H9 (cell line): Measurements from ENCODE around the gene ATXN3L. TPM values are rescaled to one million over a fixed set of nuclear protein-coding genes. Genes with fewer than 3 reads are reported as not detected.

Experiments used
- DNase-seq: peaks from one replicate; pipeline ENCODE4 v3.0.0-alpha.2; 2017
- H2AFZ ChIP-seq: one replicate; pipeline ENCODE4 v1.6.1; 2013; ENCODE audit warnings: mild to moderate bottlenecking, low read length, control low read depth, moderate library complexity
- H2AK5ac ChIP-seq: 2 replicates; pipeline ENCODE4 v1.6.1; 2013; ENCODE audit warnings: low read length, control low read depth, mixed read lengths; ENCODE audit not compliant: insufficient read length
- H2BK120ac ChIP-seq: one replicate; pipeline ENCODE4 v1.6.1; 2013; ENCODE audit warnings: low read depth, mild to moderate bottlenecking, low read length, control low read depth, inconsistent platforms; ENCODE audit not compliant: poor library complexity, severe bottlenecking
- H2BK12ac ChIP-seq: 2 replicates; pipeline ENCODE4 v1.6.1; 2013; ENCODE audit warnings: low read length, control low read depth, mixed read lengths, low read depth; ENCODE audit not compliant: insufficient read length
- H2BK15ac ChIP-seq: 2 replicates; pipeline ENCODE4 v1.6.1; 2013; ENCODE audit warnings: low read depth, low read length, control low read depth
- H2BK20ac ChIP-seq: one replicate; pipeline ENCODE4 v1.6.1; 2013; ENCODE audit warnings: low read depth, mild to moderate bottlenecking, low read length, control low read depth, inconsistent platforms; ENCODE audit not compliant: poor library complexity, severe bottlenecking
- H2BK5ac ChIP-seq: 2 replicates; pipeline ENCODE4 v1.6.1; 2013; ENCODE audit warnings: low read length, control low read depth, mixed read lengths; ENCODE audit not compliant: insufficient read length
- H3K14ac ChIP-seq: 2 replicates; pipeline ENCODE4 v1.6.1; 2013; ENCODE audit warnings: low read length, control low read depth; ENCODE audit not compliant: insufficient read depth
- H3K18ac ChIP-seq: 2 replicates; pipeline ENCODE4 v1.6.1; 2013; ENCODE audit warnings: low read depth, mild to moderate bottlenecking, mixed read lengths, low read length, control low read depth; ENCODE audit not compliant: insufficient read length
- H3K23ac ChIP-seq: 2 replicates; pipeline ENCODE4 v1.6.1; 2013; ENCODE audit warnings: low read length, control low read depth, mixed read lengths, low read depth; ENCODE audit not compliant: insufficient read length
- H3K23me2 ChIP-seq: 2 replicates; pipeline ENCODE4 v1.6.1; 2013; ENCODE audit warnings: low read depth, mild to moderate bottlenecking, mixed read lengths, low read length, control low read depth; ENCODE audit not compliant: insufficient read length, poor library complexity, severe bottlenecking
- H3K27ac ChIP-seq: 2 replicates; pipeline ENCODE4 v1.5.1; 2013; ENCODE audit warnings: low read length, control low read depth, mixed read lengths, low read depth; ENCODE audit not compliant: insufficient read length
- H3K27me3 ChIP-seq: 2 replicates; pipeline ENCODE4 v1.6.1; 2013; ENCODE audit warnings: low read length, control low read depth, inconsistent platforms; ENCODE audit not compliant: insufficient read depth
- H3K4ac ChIP-seq: 2 replicates; pipeline ENCODE4 v1.6.1; 2013; ENCODE audit warnings: low read depth, mild to moderate bottlenecking, control low read depth, inconsistent platforms, low read length, moderate library complexity
- H3K4me1 ChIP-seq: 2 replicates; pipeline ENCODE4 v1.6.1; 2013; ENCODE audit warnings: low read length, control low read depth, inconsistent platforms; ENCODE audit not compliant: insufficient read depth
- H3K4me2 ChIP-seq: 2 replicates; pipeline ENCODE4 v1.6.1; 2013; ENCODE audit warnings: low read length, control low read depth, mixed read lengths; ENCODE audit not compliant: insufficient read length, insufficient read depth
- H3K56ac ChIP-seq: 2 replicates; pipeline ENCODE4 v1.6.1; 2013; ENCODE audit warnings: low read depth, mild to moderate bottlenecking, mixed read lengths, low read length, control low read depth; ENCODE audit not compliant: insufficient read length
- H3K79me1 ChIP-seq: 2 replicates; pipeline ENCODE4 v1.6.1; 2013; ENCODE audit warnings: low read depth, mild to moderate bottlenecking, moderate library complexity, low read length, control low read depth, inconsistent platforms; ENCODE audit not compliant: insufficient read depth, poor library complexity, severe bottlenecking
- H3K79me2 ChIP-seq: 2 replicates; pipeline ENCODE4 v1.6.1; 2013; ENCODE audit warnings: low read length, control low read depth, inconsistent platforms; ENCODE audit not compliant: insufficient read depth
- H3K9ac ChIP-seq: 2 replicates; pipeline ENCODE4 v1.6.1; 2013; ENCODE audit warnings: low read length, control low read depth, mixed read lengths; ENCODE audit not compliant: insufficient read length; ENCODE audit errors: extremely low read depth
- H3K9me3 ChIP-seq: one replicate; pipeline ENCODE4 v1.6.1; 2013; ENCODE audit warnings: low read depth, low read length, inconsistent platforms; ENCODE audit not compliant: control insufficient read depth
- H3T11ph ChIP-seq: one replicate; pipeline ENCODE4 v1.6.1; 2013; ENCODE audit warnings: mild to moderate bottlenecking, low read length, control low read depth, inconsistent platforms
- H4K20me1 ChIP-seq: one replicate; pipeline ENCODE4 v1.6.1; 2013; ENCODE audit not compliant: control insufficient read depth, insufficient read length, insufficient read depth
- H4K5ac ChIP-seq: 2 replicates; pipeline ENCODE4 v1.6.1; 2013; ENCODE audit warnings: low read depth, mild to moderate bottlenecking, mixed read lengths, low read length, control low read depth; ENCODE audit not compliant: insufficient read length
- H4K8ac ChIP-seq: replicated peaks from 2 replicates; pipeline ENCODE4 v1.6.1; 2013; ENCODE audit warnings: low read length, control low read depth, mixed read lengths, low read depth; ENCODE audit not compliant: insufficient read length
- H4K91ac ChIP-seq: 2 replicates; pipeline ENCODE4 v1.6.1; 2013; ENCODE audit warnings: low read depth, mild to moderate bottlenecking, moderate library complexity, mixed read lengths, low read length, control low read depth; ENCODE audit not compliant: insufficient read length
- H3K27ac Mint-ChIP-seq, 3 experiments: 2 replicates in 2 of 3; 3 replicates in 1 of 3; pipeline ENCODE4 v1.8.0; 2020 to 2021; ENCODE audit warnings: mixed read lengths in 3 of 3, mild to moderate bottlenecking in 1 of 3, moderate library complexity in 1 of 3
- H3K27me3 Mint-ChIP-seq: 2 replicates; pipeline ENCODE4 v1.8.0; 2021; ENCODE audit warnings: low read depth, mild to moderate bottlenecking, moderate library complexity, mixed read lengths
- H3K36me3 Mint-ChIP-seq, 3 experiments: 2 replicates in 2 of 3; 3 replicates in 1 of 3; pipeline ENCODE4 v1.8.0; 2020 to 2021; ENCODE audit warnings: low read depth in 3 of 3, mixed read lengths in 3 of 3; ENCODE audit not compliant: insufficient read depth in 1 of 3
- H3K4me1 Mint-ChIP-seq, 2 experiments: 2 replicates each; pipeline ENCODE4 v1.8.0; 2020; ENCODE audit warnings: mixed read lengths in 2 of 2
- H3K4me3 Mint-ChIP-seq, 2 experiments: 2 replicates in 1 of 2; 3 replicates in 1 of 2; pipeline ENCODE4 v1.8.0; 2020 to 2021; ENCODE audit warnings: mild to moderate bottlenecking in 2 of 2, mixed read lengths in 2 of 2, moderate library complexity in 1 of 2
- H3K9me3 Mint-ChIP-seq, 2 experiments: 2 replicates in 1 of 2; 3 replicates in 1 of 2; pipeline ENCODE4 v1.8.0; 2020; ENCODE audit warnings: mild to moderate bottlenecking in 2 of 2, mixed read lengths in 2 of 2, moderate library complexity in 1 of 2
- WGBS: extraction: QIAGEN DNeasy Blood & Tissue Kit; methylation state at CpG from one replicate; pipeline ENCODE4 v1.1.7; 2013; ENCODE audit warnings: missing lambda C conversion rate, low lambda C conversion rate, mixed read lengths; ENCODE audit not compliant: insufficient read length; ENCODE audit errors: extremely low coverage; 5-methylcytosine and 5-hydroxymethylcytosine counted together
- total RNA-seq: library from RNA; stranded (reverse); gene quantifications from 2 replicates; pipeline ENCODE4 v1.2.1, GENCODE V29; 2021
- TF ChIP-seq, protein P1 (sequence below): fragments of 200-600 bp; sonication (generic); conservative IDR thresholded peaks from 3 replicates; pipeline ENCODE4 v1.8.0; 2021; ENCODE audit warnings: antibody characterized with exemption, mild to moderate bottlenecking

Gene ATXN3L
- total RNA-seq, 1 experiment from 2014 or later, result not detected

DNA sequence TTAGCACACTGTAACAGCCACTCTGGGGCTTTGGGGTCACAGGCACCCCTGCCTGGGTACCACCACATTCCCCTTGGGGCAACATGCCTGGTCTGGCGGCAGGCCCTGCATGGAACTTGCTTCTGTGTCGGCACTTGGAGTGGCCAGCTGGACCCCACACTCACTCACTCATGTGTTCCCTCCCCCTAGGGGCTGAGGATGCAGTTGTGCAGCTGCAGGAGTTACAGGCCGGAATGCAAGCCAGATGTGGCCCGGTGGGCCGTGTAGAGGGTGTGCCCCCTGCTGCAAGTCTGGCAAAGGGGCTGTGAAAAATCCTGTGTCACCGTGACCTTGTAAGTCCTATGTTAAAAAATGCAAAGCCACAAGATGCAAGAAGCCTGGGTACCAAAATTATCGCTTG, 34.2 kb downstream of the ATXN3L start:
- H3K36me3 Mint-ChIP-seq, result peaks cover 23 to 42% (median 24%) of the 10 kb centered on the region in 3 experiments
- Histone ChIP-seq H3T11ph (no peak overlapping the region), H3K4me1 (peaks cover 2% of the 10 kb centered on the region; the same call in 1 of the 2 replicates), H3K56ac (no peak overlapping the region), H3K27me3 (no peaks in the 10 kb centered on the region), H3K9me3 (peaks cover 36% of the 10 kb centered on the region), H2BK12ac (no peak overlapping the region), H4K5ac (no peak overlapping the region), H3K23ac (no peak overlapping the region), H2BK5ac (no peak overlapping the region), H3K23me2 (no peaks in the 10 kb centered on the region), H3K79me1 (no peaks in the 10 kb centered on the region), H3K14ac (no peak overlapping the region), H2BK20ac (no peak overlapping the region), H3K79me2 (no peaks in the 10 kb centered on the region), H3K18ac (no peak overlapping the region), H2BK15ac (0 out of 2 replicates have a peak overlapping the region, but pooled peaks have one; percentile 3), H4K91ac (no peak overlapping the region), H2AK5ac (no peak overlapping the region), H3K4ac (no peak overlapping the region), H3K4me2 (no peak overlapping the region), H3K9ac (no peak overlapping the region), H4K8ac (no peak overlapping the region), H2AFZ (no peak overlapping the region), H3K27ac (no peak overlapping the region), H2BK120ac (no peak overlapping the region), H4K20me1 (no peaks in the 10 kb centered on the region)
- no peak overlapping the region for H3K4me3 Mint-ChIP-seq
- peak; percentile 71 for DNase-seq
- H3K27me3 Mint-ChIP-seq, result no peaks in the 10 kb centered on the region; the same call in 1 of the 2 replicates
- TF ChIP-seq, protein P1, sequence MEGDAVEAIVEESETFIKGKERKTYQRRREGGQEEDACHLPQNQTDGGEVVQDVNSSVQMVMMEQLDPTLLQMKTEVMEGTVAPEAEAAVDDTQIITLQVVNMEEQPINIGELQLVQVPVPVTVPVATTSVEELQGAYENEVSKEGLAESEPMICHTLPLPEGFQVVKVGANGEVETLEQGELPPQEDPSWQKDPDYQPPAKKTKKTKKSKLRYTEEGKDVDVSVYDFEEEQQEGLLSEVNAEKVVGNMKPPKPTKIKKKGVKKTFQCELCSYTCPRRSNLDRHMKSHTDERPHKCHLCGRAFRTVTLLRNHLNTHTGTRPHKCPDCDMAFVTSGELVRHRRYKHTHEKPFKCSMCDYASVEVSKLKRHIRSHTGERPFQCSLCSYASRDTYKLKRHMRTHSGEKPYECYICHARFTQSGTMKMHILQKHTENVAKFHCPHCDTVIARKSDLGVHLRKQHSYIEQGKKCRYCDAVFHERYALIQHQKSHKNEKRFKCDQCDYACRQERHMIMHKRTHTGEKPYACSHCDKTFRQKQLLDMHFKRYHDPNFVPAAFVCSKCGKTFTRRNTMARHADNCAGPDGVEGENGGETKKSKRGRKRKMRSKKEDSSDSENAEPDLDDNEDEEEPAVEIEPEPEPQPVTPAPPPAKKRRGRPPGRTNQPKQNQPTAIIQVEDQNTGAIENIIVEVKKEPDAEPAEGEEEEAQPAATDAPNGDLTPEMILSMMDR, result 0 out of 3 replicates have a peak, but pooled peaks have one; percentile 9
- no peak overlapping the region for H3K27ac Mint-ChIP-seq
- no CpG with 5 or more reads among the region's 7 CpGs for WGBS
- H3K9me3 Mint-ChIP-seq, result peaks cover 85 to 91% of the 10 kb centered on the region in 2 experiments
- H3K4me1 Mint-ChIP-seq, result peaks cover 37 to 42% of the 10 kb centered on the region in 2 experiments
